ENCODE measurements around the gene SIGLEC5.

DNA sequence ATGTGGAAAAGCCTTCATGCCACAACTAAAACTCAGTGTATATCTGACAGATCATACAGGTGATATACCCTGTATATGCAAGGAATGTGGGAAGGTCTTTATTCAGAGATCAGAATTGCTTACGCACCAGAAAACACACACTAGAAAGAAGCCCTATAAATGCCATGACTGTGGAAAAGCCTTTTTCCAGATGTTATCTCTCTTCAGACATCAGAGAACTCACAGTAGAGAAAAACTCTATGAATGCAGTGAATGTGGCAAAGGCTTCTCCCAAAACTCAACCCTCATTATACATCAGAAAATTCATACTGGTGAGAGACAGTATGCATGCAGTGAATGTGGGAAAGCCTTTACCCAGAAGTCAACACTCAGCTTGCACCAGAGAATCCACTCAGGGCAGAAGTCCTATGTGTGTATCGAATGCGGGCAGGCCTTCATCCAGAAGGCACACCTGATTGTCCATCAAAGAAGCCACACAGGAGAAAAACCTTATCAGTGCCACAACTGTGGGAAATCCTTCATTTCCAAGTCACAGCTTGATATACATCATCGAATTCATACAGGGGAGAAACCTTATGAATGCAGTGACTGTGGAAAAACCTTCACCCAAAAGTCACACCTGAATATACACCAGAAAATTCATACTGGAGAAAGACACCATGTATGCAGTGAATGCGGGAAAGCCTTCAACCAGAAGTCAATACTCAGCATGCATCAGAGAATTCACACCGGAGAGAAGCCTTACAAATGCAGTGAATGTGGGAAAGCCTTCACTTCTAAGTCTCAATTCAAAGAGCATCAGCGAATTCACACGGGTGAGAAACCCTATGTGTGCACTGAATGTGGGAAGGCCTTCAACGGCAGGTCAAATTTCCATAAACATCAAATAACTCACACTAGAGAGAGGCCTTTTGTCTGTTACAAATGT lies 42.7 kb downstream of the SIGLEC5 start:
- no peak for TF ChIP-seq EZH2 (IDR thresholded peaks at IDR 0.05; ENCODE audit: low read depth, unreplicated experiment)
- TF ChIP-seq, protein P1, sequence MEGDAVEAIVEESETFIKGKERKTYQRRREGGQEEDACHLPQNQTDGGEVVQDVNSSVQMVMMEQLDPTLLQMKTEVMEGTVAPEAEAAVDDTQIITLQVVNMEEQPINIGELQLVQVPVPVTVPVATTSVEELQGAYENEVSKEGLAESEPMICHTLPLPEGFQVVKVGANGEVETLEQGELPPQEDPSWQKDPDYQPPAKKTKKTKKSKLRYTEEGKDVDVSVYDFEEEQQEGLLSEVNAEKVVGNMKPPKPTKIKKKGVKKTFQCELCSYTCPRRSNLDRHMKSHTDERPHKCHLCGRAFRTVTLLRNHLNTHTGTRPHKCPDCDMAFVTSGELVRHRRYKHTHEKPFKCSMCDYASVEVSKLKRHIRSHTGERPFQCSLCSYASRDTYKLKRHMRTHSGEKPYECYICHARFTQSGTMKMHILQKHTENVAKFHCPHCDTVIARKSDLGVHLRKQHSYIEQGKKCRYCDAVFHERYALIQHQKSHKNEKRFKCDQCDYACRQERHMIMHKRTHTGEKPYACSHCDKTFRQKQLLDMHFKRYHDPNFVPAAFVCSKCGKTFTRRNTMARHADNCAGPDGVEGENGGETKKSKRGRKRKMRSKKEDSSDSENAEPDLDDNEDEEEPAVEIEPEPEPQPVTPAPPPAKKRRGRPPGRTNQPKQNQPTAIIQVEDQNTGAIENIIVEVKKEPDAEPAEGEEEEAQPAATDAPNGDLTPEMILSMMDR (conservative IDR thresholded peaks at IDR 0.05; ENCODE audit: low read depth in 2 of 2), result no peak
- no peak for TF ChIP-seq NANOG (IDR thresholded peaks at IDR 0.05; ENCODE audit: borderline replicate concordance)
- no peak for TF ChIP-seq CREB1 (CRISPR knock-in tag; IDR thresholded peaks at IDR 0.05; ENCODE audit: low read depth)
- no peak for TF ChIP-seq EZH2phosphoT487 (IDR thresholded peaks at IDR 0.05; ENCODE audit: unreplicated experiment)
- TF ChIP-seq POLR2AphosphoS5 (IDR thresholded peaks at IDR 0.05; ENCODE audit: low read depth), result no peak
- TF ChIP-seq, protein P2, sequence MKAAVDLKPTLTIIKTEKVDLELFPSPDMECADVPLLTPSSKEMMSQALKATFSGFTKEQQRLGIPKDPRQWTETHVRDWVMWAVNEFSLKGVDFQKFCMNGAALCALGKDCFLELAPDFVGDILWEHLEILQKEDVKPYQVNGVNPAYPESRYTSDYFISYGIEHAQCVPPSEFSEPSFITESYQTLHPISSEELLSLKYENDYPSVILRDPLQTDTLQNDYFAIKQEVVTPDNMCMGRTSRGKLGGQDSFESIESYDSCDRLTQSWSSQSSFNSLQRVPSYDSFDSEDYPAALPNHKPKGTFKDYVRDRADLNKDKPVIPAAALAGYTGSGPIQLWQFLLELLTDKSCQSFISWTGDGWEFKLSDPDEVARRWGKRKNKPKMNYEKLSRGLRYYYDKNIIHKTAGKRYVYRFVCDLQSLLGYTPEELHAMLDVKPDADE (IDR thresholded peaks at IDR 0.05), result no peak
- TF ChIP-seq, protein P3, sequence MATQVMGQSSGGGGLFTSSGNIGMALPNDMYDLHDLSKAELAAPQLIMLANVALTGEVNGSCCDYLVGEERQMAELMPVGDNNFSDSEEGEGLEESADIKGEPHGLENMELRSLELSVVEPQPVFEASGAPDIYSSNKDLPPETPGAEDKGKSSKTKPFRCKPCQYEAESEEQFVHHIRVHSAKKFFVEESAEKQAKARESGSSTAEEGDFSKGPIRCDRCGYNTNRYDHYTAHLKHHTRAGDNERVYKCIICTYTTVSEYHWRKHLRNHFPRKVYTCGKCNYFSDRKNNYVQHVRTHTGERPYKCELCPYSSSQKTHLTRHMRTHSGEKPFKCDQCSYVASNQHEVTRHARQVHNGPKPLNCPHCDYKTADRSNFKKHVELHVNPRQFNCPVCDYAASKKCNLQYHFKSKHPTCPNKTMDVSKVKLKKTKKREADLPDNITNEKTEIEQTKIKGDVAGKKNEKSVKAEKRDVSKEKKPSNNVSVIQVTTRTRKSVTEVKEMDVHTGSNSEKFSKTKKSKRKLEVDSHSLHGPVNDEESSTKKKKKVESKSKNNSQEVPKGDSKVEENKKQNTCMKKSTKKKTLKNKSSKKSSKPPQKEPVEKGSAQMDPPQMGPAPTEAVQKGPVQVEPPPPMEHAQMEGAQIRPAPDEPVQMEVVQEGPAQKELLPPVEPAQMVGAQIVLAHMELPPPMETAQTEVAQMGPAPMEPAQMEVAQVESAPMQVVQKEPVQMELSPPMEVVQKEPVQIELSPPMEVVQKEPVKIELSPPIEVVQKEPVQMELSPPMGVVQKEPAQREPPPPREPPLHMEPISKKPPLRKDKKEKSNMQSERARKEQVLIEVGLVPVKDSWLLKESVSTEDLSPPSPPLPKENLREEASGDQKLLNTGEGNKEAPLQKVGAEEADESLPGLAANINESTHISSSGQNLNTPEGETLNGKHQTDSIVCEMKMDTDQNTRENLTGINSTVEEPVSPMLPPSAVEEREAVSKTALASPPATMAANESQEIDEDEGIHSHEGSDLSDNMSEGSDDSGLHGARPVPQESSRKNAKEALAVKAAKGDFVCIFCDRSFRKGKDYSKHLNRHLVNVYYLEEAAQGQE (IDR thresholded peaks at IDR 0.05; ENCODE audit: unreplicated experiment), result no peak
- TF ChIP-seq ZNF331 (CRISPR knock-in tag; IDR thresholded peaks at IDR 0.05; ENCODE audit: low read depth), result no peak
- TF ChIP-seq JUNB (IDR thresholded peaks at IDR 0.05; ENCODE audit: unreplicated experiment), result no peak
